Stimulated activated CD8-positive, alpha-beta memory T cell treated with anti-CD3 and anti-CD28 coated beads, Interleukin-15, amount 100 ng/mL, for 48 hours (primary cell): ENCODE measurements around the gene PCYT2.

Experiments used
- DNase-seq, 2 donors: peaks; one replicate each; pipeline ENCODE4 v3.0.0-alpha.2; 2020; ENCODE audit warnings: low read depth in 2 of 2

Gene PCYT2

DNA sequence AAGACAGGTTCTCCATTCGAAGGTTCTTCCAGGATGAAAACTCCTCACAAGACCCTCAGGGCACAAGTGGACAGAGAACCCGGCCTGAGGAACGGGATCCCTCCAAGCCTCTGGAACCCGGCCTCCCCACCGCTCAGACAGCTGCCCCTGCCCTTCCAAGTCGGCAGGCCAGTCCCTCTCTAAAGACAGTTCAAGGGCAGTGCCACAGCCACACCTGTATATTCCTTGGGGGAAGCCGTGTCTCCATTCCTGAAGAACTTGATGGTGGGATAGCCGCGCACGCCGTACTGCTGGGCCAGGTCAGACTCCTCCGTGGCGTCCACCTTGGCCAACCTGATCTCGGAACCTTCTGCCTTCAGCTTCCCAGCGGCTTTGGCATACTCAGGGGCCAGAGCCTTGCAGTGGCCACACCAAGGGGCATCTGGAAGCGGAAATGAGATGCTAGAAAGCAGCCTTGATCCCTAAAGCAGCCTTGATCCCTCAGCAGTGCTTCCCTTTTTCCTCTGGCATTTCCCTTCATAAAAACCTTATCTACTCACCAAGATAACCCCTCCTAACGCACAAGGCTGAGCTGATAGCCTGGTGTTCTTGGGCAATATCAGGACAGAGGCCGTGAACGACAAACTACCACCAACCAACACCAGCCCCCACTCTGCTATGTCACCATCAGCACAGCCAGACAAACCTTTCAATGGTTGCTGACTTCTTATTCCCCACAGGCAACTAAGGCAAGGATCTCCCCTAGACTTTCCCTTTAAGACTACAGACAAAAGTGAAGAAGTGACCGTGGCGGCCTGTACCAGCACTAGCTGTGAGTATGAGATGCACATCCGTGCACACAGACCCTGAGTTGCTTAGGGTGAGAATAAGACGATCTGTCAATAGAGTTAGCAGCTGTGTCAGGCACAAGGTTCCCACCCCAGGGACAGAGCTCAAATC lies 52.0 kb downstream of the PCYT2 start:
- no peak for DNase-seq

DNA sequence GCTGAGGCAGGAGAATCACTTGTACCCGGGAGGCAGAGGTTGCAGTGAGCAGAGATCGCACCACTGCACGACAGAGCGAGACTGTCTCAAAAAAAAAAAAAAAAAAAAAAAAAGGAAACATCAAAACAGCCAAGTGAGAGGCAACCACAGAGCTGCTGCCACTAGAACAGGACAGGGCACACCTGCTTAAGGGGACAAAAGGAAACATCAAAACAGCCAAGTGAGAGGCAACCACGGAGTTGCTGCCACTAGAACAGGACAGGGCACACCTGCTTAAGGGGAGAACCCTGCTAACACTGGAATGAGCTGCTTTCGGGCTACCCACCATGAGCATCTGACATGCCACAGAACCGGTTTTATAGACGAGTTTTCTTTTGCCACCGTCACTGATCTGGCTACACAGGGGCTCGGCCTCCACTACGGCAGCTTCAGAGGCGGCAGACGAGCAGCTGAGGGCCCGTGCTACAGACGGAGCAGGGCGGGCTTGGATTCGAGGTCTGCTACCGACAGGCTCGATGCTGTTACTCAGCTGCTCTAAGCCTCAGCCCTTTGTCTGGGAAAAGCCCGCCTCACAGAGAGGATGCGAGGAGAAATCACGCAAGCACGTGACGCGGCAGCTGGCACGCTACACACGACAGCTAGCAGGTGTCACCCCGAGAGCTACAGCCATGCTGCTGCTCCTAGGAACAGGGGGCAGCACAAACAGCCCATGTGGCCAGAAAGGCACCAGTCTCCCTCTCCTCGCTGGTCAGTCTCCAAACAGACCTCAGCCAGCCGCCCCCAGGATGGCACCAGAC lies 52.8 kb downstream of the PCYT2 start:
- DNase-seq: no peak

DNA sequence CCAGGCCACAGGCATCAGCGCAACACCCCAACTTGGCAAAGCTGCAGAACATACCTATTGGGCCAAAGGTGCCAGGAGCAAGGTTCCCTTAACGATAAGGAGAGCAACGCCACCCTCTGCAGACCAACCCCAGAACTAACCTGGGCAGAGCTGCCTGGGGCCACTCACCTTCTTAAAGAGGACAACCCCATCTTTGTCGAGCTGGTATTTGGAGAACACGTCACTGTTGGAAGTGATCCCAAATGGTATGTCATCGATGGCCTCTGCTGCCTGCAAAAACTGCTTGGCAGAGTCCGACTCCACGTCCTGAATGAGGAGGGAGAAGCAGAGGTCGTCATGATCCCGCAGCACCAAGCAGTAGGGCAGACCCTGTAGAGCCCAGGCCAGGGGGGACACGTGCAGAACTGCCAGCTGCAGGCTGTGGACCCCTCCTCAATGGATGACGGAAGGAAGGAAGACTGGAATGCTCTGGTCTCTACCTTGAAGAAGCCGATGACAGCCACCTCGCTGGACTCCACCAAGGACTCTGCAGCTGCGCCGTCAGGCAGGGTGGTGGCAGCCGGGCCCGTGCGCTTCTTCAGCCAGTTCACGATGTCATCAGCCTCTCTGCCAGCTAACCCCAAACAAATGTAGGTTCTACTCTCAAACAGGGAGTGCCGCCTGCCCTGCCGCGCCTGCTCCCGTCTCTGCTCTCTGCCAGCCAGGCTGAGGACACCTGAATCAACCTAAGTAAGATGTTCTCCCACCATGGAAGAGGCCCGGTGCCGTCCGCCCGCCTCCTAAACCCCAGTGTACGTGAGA lies 56.0 kb downstream of the PCYT2 start:
- no peak for DNase-seq

DNA sequence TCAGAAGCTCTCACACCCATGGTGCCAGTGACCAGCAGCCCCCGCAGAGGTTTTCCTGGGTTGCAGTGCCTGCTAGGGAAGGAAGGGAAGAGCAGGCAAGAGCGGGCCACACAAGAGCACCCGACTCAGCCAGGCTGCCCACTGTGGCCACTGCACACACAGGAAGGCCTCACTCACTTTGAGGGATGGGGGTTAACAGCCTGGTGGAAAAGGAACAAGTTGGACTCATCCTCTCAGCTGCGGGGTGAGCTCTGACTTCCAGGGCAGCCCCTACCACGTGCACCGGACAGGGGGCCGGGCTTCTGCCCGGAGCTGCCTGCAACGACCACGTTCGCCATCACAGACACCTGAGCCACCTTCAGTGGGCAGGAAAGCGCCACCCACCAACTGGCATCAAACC lies 59.0 kb downstream of the PCYT2 start:
- no peak for DNase-seq

DNA sequence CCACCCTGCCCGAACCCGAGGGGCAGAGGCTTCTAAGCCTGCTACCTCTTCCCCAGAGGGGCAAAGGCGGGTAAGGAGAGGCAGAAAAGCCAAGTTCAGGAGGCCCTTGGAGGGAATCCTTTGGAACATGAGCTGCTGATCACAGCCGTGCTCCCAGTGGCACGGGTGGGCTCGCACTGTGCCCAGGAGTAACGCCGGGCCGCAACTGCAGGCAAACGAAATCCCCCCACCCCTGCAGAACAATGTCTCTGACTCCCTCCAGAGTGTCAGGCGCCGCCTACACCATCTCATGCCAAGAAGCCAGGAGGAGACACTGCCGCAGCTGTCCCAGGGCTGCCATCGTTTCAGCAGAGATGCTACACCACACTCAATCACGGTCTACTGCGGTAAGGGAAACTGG lies 59.8 kb downstream of the PCYT2 start:
- DNase-seq: no peak
